NCI-H82 treated with DMSO at 0.1 percent for 48 hours (cell line): ENCODE data around the gene SYT1.
"Not testable (repeated sequence)": the region's sequence is repeated elsewhere in the genome, so short reads cannot be mapped to it uniquely, and the experiment has no call there.

Source experiments
- DNase-seq: peaks from one replicate; lab custom pipeline; 2025; ENCODE audit not compliant: unreplicated experiment; lab: John Stamatoyannopoulos, UW

The SYT1 gene

GRCh38 chr12:79200176-79200575 lies 335.6 kb downstream of the SYT1 start:
- no peak for DNase-seq

DNA sequence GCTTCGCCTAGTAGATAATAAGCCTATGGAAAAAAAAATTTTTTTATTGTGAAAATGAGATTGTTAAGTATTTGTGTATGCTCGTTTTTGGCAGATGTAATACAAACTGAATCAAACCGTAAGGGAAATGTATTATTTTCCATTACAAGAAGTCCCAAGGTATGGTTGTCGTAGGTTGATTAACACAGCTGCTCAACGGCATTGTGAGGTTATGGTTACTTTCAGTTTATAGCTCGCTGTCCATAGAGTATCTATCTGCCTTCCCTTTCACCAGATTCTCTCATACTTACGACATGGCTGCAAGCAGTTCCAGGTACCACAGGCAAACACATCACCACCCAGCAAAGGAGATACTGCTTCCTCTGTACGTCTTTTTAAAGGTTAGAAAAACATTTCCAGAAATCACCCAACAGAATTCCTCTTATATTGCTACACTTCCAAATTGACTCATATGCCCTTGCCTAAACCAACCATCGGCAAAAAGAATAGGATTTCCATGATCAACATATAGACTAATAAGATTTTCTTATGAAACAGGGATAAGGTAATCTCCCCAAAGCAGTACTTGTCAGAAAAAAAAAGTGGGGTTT lies 338.6 kb downstream of the SYT1 start:
- no peak for DNase-seq

DNA sequence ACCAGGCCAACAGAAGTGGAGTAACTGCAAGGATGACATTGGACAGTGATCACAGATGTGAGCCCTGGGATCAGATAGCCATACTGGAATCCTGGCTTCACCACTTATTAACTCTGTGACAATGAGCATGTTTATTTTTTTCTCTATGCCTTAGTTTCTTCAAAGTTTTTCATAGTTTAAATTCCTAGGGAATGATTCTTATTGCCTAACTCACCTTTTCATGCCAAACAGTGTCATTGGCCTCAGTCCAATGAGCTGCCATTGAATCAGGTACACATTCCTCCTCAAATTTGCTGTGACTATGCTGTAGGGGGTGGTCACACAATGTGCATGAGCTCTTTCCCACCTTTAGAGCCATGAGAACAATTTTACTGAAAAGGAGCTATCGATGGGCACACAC lies 342.3 kb downstream of the SYT1 start:
- DNase-seq = no peak

GRCh38 chr12:79210403-79210802 lies 345.8 kb downstream of the SYT1 start:
- DNase-seq = not testable (repeated sequence)

- DNase-seq = no peak
These were observed 352.7 kb downstream of the SYT1 start for GRCh38 chr12:79217306-79217705.

- DNase-seq = no peak
These were observed 358.6 kb downstream of the SYT1 start for GRCh38 chr12:79223210-79223609.

DNA sequence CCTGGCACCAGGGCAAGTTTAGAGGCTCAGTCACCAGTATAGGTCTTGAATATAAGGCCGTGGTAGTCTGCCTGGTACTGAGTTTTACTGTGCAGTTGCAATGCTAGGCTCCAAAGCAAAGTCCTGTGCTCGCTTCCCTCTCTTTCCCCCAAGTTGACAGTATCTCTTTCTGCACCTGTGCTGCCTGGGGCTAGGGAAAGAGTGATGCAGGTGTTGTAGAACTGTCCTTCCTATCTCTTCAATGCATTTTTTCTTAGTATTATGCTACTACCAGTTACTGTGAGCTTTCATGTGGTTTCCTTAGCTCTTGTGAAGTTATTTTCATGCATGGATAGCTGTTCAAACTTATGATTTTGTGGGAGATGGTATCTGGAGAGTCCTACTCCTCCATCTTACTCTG lies 359.2 kb downstream of the SYT1 start:
- no peak for DNase-seq

DNA sequence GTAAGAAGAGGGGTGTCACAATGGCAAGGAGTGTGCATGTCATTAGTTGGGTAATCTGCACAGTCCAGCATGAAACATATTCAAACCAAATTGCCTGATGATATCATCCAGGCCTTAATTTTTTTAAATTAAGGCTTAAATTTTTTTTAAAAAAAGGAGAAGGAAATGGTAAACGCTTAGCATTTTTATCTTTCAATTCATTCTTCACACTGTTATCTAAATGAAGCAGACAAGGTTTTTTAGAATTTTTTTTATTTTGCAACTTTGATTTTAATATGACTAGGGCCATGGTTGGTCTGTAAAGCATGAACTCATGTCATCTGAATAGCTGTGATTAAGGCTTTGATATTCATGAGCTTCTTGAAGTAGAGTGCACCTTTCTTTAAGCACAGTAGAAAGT lies 362.5 kb downstream of the SYT1 start:
- DNase-seq = no peak

DNA sequence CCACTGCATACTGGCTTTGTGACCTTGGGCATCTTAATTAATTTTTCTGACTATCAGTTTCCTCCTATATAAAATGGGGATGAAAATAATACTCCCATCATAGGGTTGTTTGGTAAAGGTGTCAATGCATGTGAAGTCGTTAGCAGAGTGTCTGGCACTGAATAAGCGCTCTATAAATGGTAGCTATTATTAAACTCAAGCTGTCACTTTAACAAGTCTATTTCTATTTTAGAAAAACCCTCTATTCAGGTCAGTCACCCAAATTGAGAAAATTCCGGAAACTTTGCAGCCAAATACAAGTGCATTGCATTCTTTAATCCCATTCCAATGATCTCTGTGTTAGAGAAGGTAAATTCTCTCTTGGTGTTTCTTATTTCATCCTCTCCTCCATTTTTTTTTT lies 363.1 kb downstream of the SYT1 start:
- no peak for DNase-seq

DNA sequence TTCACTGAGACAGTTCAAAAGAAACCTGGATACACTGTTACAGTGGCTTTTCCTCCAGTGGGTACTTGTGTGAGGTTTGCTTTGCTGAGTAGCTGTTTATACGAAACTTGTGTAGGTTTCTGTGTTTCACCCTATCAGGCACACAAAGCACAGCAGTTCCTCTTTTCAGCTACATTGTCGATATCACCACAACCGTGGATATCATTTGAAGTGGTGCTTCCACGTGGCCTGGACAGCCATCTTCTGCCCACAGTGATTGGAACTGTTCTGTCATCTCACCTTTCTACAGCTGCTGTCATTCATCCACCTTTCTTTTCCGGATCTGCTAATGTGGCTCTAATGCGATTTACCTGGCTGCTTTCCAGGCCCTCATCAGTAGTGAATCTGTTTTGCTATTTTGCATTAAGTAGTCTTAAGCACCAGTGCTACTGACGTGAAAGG lies 368.8 kb downstream of the SYT1 start:
- peak; percentile 87 for DNase-seq

DNA sequence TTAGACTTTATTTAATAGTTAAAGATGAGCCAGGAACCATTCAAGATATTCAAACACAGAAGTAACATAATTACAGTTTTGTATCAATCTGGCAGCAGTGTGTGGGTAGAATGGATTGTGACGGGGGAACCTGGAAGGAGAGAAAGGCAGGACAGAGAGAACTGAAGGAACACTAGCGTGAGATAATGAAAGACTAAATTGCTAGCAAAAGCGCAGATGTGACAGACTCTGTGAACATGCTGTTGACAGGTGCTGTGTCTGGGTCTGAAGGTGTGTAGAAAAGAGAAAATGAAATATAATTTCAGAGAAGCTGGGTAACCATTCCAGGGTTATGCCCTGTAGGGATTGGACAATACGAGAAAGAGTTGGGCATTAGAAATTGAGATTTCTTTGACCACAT lies 372.3 kb downstream of the SYT1 start:
- no peak for DNase-seq

- DNase-seq = no peak
These were observed 373.7 kb downstream of the SYT1 start for GRCh38 chr12:79238246-79238645.

DNA sequence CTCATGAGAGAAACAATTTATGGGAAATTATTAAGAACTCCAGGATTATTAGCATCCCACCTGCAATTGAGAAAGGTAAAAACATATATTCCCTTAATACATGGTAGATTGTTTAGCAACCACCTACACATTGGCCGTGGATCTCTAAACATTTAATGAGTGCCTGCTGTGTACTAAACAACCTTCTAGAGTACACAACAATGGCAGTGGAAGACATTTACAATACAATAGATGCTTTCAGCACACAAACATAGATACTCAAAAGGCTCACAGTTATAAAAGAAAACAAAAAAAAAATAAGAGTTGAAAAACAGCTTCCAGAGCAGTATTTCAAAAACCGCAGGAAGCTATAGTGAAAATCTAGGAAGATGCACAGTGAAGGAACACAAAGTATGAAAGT lies 382.9 kb downstream of the SYT1 start:
- DNase-seq = no peak

- no peak for DNase-seq
These were observed 385.6 kb downstream of the SYT1 start for GRCh38 chr12:79250186-79250585.

DNA sequence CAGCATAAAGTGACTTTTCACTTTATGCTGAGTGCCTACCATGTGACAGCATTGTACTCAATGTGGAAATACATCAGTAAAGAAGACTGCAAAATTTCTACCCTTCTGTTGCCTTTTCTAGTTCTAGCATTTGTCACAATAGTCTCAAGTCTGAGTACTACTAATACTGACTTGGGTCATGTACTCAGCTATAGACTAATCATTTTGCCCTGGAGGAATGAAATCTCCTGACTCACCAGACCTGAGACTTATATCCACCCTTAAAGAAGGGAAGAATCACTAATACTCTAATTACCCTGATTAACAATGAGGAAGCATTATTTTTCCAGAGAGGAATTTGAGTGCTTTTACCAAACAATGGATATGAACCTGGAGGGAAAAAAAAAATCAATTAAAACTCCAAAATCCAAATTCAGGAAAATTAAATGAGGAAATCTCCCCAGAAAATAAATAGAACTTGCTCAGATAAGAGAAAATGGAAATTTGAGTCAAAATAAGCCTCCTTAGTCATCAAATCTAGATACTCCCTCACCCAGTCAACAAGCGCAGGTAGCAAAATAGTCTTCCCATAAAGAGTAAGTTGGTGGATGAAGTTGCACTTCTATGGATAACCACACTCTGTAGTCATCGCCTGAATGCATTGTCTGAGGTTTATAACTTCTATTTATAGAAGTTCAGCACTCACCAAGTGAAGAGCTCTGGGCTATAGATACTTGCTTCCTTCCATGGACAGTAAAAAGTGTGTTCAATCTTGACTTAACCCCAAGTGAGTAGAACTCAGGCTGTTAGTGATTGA lies 386.6 kb downstream of the SYT1 start:
- DNase-seq = no peak

GRCh38 chr12:79252358-79253075 lies 387.9 kb downstream of the SYT1 start:
- DNase-seq = no peak

- DNase-seq = no peak
These were observed 390.7 kb downstream of the SYT1 start for GRCh38 chr12:79255288-79255687.

GRCh38 chr12:79260923-79261322 lies 396.3 kb downstream of the SYT1 start:
- no peak for DNase-seq

GRCh38 chr12:79262938-79263337 lies 398.4 kb downstream of the SYT1 start:
- DNase-seq = no peak

DNA sequence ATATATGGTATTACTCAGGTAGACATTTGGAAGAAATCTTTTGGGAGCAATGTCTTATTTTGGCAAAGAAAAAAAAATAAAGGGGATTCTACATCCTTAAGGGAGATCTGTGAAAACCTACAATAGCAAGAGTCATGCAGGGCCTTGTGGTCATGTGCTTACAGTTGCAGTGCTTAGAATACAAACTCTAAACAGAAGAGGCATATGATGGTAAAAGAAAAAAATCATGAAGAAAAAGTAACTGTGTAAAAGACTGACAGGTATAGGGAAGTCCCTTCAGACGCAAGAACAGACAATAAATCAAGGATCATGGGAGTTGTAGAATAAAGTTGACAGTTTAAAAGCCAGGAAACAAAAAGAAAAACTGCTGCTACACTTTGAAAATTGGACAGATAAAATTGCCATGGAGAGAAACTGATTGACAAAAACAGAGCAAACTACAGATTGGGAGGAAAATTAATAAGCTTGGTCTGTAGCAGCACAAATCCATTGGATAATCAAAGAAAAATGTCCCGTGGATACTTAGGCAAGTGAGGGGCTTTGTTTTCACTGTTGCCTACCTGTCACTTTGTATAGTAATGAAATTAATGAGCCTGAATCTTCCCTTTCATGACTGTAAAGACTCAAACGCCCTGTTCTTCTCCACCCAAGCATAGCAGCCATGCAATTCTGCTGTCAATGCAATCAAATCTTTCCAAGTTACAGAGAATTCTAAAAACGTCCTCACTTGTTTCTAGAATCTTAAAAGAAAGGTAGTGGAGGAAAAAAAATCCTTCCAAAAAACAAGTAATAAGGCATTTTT lies 402.0 kb downstream of the SYT1 start:
- DNase-seq = no peak

DNA sequence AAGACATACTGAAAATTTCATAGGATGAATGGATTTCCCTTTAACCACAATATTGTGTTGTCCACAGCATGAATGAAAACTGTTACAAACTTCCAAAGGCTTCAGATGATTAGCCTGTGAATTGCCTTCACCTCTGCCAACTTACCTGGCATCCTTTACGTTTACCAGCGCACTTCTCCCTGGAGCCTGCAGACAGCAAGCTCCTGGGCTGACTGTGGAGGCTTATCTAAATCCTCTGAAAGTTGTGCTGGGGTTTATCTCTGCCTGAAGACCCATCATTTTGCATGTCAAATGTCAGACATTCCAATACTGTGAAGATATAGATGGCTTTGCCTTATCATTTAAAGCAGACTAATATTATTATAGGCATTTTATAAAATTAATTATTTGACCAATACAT lies 403.0 kb downstream of the SYT1 start:
- DNase-seq = no peak
